Mammary microvascular endothelial cell (primary cell): ENCODE data around the gene IL13RA2. TPM values are rescaled to one million over a fixed set of nuclear protein-coding genes. Genes with fewer than 3 reads are reported as not detected.

Experiments used
- total RNA-seq: library from RNA; depleted of rRNA; stranded (reverse); fragments of >200 nt; gene quantifications from 2 replicates; pipeline ENCODE4 v1.2.3, GENCODE V29; 2015

The IL13RA2 gene
- 1.5 and 1.9 TPM in 2 replicates for total RNA-seq

GRCh38 chrX:115017455-115017854 lies at the start of gene IL13RA2:
IL13RA2 (minus strand) TSS chrX:115017616; CDS start chrX:115017269, 347 bp downstream.

Other genes with a start within 250 kb of the IL13RA2 start
- gene RBMXL3, start 171.8 kb upstream of the IL13RA2 start, total RNA-seq: not detected in 2 replicates
- gene LRCH2, start 216.5 kb upstream of the IL13RA2 start, total RNA-seq: 2.9 and 3.3 TPM in 2 replicates